ENCODE data around the gene MECP2.

The MECP2 gene

DNA sequence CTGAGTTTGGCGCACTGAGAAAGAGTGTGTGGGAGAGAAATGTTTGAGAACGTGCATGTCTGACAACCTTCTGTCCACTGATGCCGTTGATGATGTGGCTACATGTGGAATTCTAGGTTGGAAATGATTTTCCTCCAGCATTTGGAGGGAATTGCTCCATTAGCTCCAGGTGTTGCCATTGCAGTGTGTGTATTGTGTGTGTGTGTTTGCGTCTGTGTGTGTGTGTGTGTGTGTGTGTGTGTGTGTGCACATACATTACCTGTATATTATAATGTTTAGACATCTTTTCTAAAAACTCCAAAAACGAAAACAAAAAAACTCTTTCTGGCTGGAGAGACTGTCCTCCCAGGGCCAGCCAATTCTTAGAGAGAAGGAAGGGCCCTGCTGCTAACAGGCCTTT lies 18.2 kb upstream of the MECP2 start:
- DNase-seq (ENCODE audit: low spot score), result no peak

DNA sequence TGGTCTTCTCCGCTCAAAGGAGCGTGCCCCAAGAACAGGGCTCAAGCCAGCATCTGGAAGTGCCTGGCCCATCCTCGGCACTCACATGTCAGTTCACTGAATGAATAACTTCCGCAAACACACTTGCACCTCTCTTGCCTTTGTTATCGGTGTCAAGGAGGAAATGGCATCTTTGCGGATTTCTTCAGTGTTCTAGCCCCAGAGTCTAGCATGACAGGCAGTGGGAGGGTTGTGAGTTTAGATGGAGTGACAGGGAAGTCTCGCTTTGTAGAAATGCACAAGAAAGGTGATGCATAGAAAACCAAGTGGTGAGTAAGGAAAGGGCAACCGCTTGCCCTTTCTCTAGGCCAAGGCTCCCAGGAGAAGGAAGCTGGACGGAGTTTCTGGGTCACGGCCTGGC lies 17.6 kb upstream of the MECP2 start:
- no peak for DNase-seq (ENCODE audit: low spot score)

DNA sequence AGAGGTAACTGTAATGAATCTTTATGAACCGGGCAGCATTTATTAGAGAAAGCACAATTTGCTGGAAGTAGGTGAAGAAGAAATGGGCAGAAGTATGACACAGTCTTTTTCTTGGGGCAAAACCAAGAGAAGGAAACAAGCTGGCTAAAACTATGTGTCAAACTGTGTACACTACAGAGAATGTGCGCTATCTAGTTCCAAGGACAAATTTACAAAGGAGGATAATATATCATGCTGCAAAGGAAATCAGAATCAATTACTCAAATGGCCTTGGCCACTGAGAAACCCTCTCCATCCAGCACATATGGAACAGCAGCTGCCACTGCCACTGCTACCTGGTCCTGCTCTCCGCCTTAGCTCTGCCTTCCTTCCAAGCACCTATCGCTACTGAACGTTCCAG lies 17.1 kb upstream of the MECP2 start:
- no peak for DNase-seq (ENCODE audit: low spot score)

DNA sequence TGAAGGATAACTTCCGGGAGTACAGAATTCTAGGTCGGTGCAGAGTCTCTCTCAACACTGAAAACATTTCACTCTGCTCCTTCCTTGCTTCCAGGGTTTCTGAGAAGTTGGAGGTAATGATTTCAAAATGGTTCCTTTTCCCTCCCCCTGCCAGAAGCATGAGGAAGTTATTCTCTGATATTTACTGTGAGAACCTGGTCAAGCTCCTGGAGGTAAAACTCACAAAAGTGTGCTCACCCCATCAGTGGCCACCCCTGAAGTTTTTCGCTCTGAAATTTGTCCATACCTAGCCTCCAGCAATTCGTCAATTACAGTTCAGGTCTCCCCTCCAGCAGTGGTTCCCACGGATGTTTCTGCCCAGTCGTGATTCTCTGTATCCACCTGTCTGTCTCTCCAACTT lies 16.2 kb upstream of the MECP2 start:
- no peak for DNase-seq (ENCODE audit: low spot score)

DNA sequence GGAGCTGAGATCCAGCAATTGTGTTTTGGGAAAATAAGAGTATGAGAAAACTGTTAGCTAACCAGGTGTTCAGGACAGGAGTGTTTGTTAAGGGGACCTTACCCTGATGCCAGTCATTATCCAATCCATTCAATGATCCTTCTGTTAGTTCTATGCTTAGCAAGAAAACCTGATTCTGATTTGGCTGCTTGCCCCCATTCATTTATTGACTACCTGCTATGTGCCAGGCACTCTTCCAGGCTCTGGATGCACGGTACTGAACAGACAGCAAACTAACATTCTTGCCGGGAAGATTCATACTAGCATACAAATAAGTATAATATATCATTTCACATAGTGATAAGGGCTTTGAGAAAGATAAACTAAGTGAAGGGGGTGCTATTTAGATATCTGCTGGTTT lies 1.0 kb upstream of the MECP2 start:
- no peak for DNase-seq (ENCODE audit: low spot score)

DNA sequence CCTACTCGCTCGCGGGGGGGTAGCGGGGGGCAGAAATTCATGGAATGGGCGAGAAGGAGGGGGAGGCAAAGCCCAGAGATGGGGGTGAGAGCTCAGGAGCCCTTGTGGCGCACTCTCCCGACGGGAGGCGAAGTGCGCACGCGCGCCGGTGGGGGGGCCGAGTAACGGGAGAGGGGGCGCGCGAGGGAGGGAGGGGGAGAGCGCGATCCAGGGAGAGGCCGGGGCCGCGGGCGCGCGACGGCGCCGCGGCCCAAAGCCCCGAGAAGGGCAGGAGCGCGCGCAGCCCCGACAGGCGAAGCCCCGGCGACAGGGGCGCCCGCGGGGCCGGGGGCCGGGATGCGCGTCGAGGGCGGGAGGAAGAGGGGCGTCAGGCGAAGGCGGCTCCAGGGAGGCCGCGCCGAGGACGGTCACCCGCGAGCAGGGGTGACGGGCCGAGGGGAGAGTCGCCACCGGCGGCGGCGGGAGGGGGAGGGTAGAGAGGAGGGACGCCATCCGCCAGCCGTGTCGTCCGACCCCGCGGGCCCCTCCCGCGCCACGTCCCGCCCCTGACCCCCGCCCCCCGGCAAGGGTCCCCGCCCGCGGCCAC lies 421 bp downstream of the MECP2 start:
- peak; percentile 39 for DNase-seq (ENCODE audit: low spot score)

DNA sequence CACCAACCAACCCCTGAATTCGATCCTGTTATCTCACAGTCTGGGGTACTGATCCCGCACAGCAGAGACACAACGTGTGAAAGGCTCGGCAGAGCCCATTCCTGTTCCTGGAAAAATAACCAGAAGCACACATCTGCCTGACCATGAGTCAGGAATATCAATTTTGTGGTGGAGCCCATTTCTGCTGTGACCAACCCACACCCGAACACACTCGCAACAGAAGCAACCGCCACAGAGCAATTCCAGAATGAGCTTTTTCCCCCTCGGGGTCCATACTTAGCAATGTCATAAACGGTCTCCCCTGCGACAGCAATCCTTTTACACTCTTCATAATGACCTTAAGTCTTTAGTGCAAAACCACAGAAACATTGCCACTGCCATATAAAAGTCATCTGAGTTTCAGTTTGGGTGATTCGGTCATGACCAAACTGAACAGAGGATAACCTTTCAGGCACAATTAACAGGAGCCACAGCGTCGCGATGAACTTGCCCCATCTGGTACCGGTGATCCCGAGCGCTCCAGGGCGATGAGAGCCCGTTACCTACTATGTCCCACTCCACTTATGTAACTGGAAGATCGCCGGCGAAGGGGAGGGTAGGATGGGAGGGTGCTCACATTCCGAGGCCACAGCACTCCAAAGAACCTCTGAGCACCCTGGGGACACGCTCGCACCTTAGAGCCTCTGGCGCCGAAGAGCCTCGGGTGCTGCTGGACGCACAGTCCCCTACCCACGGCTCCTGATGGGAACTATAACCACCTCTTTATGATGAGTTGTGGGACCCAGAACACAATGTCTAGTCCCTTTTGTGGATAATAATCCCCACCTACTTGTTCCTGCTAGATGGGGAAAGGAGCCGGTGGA lies 1.1 kb downstream of the MECP2 start:
- peak; percentile 49 for DNase-seq (ENCODE audit: low spot score)

DNA sequence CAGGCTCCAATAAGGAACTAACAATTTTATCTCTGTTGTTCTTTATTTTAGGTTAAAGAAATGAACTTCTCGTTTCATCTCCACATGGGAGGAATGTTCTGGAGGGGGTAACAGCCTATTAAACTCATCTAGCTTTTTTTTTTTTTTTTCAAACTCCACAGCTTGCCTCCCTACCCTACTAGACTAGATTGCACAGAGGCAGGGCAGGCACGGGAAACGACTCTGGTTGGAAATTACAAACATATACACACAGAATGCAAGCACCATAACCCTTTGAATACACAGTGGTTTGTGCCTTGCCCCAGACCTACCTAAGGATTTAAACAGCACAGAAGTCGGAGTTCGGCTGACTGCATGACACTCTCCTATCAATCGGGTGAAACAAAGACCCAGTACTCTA lies 2.7 kb downstream of the MECP2 start:
- no peak for DNase-seq (ENCODE audit: low spot score)

DNA sequence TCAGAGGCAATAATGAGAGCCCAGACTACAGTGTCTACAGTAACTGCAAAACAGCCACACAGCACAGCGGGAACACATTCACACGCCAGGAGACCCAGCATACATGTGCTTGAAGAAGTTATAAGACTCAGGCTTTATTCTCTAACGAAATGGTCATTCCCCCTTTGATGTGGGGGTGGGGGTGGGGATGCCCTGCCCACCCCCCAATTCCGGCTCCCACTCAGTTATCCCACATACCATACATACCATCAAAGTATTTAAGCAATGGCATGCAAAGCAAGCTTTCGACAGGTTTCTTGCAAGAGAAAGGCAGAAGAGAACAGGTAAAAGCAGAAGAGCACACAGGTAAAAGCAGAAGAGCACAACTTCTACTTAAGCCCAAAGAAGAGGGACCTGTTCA lies 3.6 kb downstream of the MECP2 start:
- DNase-seq (ENCODE audit: low spot score), result no peak

DNA sequence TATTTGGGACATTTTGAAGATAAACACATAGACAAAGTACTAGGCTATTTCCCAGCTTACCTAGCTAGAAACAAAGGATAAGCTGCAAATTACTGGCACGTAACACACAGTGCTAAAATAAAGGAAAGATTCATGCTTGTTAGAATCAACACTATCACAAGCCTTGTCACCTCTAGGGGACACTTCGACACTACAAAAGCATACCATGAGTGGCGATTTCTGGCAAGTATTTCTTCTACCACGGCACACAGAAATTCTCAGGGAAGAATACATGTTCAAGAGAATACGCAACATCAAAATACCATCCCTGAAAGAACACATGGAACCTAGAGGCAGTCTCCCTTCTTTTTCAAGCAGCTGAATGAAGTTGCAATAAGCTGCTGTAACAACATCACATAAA lies 5.1 kb downstream of the MECP2 start:
- no peak for DNase-seq (ENCODE audit: low spot score)

DNA sequence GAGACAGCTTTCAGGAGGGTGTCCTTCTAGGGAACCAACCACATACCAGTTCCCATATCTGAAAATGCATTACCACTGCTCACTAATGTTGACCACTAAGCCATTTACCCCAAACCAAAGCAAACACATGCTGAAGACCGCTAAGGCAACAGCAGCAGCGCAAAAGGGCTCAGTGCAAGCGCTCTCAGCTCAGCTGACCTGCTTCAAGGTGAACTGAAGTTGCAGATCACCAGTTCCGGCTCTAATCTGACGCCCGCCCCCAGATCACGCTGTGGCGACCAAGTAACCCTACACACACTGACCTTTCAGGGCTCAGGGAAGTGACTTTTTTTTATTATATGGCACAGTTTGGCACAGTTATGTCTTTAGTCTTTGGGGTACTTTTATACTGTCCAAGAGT lies 5.8 kb downstream of the MECP2 start:
- DNase-seq (ENCODE audit: low spot score), result no peak

DNA sequence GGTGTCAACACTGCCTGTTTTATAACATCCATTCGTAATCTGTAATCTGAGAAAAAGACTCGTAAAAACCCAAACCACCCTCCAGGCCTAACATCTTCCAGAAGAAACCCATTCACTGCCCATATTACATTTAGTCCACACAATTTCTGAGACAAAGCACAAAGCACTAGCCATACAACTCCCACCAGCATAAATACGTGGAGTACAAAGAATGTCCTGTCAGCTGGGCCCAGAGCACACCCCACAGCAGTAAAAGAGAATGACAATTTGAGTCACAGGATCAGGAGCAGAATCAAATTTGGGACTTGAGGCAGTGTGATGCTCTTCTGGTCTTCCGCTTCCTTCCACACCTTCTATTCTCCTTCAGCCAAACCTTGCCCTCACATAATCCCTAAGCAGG lies 6.8 kb downstream of the MECP2 start:
- DNase-seq (ENCODE audit: low spot score), result no peak

DNA sequence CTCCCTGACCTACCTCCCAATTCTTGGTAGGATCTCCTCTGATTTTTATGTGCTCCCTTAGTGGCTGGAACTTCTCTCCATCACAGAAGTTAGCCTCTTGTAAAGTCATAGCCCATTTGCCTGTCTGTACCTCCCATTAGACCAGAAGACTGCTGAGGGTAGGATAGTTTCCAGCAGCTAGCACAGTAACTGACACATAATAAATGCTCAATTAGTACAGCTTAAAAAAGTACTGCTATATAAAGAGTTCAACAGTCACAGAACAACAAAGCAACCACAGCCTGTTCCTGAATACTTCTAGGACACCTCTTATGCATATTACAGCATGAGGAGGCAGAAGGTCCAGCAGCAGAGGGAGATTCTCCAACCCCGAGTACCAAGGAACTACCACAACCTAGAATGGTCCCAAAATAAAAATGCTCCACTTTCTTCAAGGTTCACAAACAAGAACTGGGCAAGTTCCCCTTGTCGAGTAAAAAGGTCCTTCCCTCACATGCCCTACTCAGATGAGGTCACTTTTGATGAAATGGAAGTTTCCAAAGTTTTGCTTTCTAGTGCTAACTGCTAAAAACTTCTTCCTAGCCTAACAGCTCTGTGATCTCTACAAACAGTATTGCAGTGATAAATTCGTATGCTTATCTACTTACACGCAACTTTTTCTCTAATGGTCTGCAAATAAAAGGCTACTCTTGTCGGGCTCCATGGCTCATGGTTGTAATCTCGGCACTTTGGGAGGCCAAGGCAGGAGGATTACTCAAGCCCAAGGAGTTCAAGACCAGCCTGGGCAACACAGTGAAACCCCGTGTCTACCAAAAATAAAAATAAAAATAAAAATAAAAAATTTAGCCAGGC lies 12.8 kb downstream of the MECP2 start:
- no peak for DNase-seq (ENCODE audit: low spot score)

DNA sequence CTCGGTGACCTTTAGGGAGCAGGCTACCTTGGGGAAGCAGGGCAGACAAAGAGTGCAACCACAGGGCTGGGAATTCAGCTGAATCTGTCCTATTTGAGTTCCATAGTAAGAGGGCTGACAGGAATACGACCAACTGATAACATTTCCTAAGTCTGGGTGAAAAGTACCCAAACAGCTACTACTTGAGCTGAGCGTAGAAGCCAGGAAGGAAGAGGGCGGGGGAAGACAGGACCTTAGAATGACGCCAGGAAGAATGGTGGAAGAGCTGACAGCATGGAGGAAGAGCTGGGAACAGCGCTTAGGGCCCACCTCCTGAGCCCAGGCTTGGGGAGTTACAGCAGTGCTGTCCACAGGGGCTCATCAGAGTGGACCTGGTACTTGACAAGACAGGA lies 14.4 kb downstream of the MECP2 start:
- DNase-seq (ENCODE audit: low spot score), result no peak

DNA sequence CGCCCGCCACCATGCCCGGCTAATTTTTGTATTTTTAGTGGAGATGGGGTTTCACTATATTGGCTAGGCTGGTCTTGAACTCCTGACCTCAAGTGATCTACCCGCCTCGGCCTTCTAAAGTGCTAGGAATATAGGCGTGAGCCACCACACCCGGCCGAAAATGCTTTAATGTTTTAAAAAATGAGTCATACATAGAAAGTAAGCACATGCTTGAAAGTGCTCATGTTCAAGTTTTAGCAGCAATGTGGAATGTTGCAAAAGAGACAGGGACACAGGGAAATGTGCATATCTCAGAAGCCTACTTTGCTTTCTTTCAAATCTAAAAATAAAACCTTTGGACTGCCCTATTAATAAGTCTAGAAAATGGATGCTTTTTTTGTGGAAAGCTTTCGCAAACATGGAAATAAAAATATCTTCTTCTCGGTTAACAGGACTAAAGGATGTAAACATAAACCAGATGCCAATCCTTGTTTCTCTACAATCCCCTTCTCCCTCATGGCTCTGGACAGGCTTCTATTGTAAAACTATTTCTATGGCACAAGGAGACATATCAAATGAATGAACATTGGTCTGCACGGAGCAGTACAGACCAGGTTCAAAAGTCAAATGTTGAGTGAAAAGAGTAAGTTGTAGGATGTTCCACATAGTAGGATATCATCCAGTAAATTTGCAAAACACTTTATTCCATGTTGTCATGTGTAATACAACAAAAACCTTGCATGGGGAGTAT lies 15.0 kb downstream of the MECP2 start:
- DNase-seq (ENCODE audit: low spot score), result no peak

DNA sequence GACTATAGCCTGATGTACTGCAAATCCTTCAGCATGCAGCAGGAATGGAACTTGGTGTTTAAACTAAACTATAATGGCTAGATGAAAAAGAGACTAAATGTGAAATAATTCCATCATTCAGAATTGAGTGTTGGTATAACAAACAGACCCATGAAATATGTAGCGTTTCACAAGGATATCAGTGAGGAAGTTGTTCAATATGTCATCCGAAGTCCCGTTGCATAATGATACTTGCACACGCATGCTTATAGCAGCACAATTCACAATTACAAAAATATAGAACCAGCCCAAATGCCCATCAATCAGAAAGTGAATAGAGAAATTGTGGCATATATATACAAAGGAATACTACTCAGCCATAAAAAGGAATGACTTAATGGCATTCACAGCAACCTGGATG lies 20.4 kb downstream of the MECP2 start:
- no peak for DNase-seq (ENCODE audit: low spot score)

DNA sequence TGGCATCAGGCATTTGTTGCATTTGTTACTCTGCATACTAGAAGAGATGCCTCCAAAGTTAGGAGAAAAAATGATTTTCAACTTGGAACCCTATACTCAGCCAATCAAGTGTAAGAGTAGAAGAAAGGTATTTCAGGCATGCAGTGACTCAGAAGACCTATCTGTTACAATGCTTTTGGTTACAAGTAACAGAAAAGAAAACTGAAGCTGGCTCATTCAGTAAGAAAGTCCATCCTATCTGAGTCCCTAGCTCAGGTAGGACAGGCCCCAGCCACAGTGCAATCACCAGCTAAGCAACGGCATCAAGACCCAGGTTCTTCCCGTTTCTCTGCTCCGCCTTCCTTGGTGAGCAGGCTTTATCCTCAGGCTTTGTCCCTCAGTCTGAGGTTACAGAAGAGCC lies 23.3 kb downstream of the MECP2 start:
- DNase-seq (ENCODE audit: low spot score), result no peak

DNA sequence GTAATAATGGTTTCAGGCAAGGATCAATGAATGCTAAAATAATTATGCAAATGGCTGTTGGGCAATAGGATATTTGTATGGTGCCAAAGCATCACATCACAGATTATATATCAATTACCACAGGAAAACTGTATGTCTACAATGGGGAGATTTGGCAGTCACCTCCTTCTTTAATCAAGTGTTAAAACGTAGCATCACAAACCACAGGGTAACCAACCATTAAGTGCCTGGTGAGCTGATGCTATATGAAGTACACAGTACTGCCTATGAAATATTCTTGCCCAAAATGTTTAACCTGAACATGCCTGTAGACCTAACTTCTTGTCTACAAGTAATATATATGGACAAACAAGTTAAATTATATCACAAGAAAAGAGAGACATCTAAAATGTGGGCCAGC lies 25.3 kb downstream of the MECP2 start:
- DNase-seq (ENCODE audit: low spot score), result no peak

DNA sequence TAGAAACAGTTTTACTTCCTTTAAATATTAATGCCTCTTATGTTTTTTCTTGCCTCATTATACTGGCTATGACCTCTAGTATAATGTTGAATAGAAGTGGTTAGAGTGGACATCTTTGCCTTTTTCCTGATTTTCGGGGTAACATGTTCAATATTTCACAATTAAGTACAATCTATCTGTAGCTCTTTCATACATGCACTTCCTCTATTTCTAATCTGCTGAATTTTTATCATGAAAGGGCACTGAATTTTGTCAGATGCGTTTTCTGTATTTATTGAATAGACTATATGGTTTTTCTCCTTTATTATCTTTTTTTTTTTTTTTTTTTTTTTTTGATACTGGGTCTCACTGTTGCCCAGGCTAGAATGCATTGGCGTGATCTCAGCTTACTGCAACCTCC lies 29.0 kb downstream of the MECP2 start:
- no peak for DNase-seq (ENCODE audit: low spot score)

DNA sequence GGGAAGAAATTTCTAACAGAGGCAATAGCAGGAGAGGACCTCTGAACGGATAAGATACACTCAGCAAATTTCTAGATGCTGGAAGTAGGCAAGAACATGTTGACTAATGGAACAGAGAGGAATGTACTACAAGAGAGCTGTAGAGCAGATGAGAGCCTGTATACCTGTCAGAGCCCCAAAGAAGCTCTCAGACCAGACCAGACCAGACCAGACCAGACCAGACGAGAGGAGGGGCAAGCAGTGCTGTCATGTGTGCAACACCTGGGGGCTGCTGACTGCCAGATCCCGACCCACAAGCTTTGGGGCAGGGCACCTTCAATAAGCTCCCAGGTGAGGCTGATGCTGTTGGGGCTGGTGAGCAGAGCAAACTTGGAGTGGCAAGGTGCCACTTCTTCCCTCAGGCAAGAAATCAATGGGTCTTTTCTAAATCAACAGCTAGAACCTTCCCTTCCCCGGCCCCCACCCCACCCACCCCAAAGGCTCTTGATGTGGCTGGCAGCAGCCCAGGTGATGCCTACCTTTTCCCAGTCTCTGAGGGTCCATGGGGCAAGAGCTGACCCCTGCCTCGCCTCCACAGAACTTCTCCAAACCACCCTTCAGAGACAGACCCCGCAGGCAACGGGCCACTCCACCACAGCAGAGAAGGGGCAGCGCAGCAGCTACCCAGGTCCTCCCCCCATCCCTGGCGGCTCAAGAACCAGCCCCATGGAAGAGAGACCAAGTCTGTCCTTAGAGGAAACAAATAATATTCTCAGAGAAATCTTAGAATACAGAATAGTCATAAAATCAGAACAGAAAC lies 32.7 kb downstream of the MECP2 start:
- no peak for DNase-seq (ENCODE audit: low spot score)

DNA sequence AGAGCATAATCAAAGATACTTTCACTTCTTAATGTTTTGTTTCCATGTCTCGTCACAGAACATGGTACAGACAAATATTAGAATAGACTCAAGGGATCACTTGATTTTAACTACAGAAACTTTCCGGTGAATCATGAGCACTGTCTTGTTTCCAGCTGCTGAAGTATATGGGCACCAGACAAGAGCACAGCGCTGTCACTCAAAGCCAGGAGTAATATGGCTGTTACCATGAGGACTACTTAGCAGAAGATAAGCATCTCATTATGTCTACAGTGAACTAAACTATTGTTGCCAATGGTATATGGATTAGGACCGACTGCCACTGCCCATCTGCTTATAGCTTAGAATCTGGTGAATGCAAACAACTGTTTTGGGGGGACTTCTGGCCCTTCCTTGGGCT lies 34.3 kb downstream of the MECP2 start:
- no peak for DNase-seq (ENCODE audit: low spot score)

DNA sequence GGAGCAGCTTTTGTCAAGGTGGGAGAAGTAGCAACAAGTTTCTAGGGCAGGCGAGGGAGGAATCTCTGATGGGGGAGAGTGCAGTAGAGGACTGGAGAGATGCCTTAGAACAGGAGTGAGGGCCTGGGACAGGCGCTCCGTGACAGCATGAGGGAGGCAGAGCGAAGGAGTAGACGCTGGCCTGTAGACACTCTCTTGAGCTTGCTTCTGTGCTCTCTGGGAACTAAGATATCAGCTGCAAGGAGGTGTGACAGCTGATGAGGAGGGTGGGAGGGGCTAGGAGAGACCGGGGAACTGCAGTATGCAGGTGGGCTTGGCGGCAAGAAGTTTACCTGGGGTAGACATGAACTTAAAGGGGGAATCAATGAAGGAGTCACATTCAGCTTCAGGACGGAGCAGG lies 35.7 kb downstream of the MECP2 start:
- no peak for DNase-seq (ENCODE audit: low spot score)

Measured in activated CD4-positive, alpha-beta T cell treated with anti-CD3 and anti-CD28 coated beads, Interleukin-2, Interleukin-4, amounts not matched to agents 100 ng/mL and 50 ng/mL, durations not matched to agents 16 hours and 8 hours (primary cell).